ENCODE results near the gene OVOL2. TPM values are rescaled to one million over a fixed set of nuclear protein-coding genes. Genes with fewer than 3 reads are reported as not detected.

Gene OVOL2
- total RNA-seq, 1 donor from 2014 or later, result not detected

DNA sequence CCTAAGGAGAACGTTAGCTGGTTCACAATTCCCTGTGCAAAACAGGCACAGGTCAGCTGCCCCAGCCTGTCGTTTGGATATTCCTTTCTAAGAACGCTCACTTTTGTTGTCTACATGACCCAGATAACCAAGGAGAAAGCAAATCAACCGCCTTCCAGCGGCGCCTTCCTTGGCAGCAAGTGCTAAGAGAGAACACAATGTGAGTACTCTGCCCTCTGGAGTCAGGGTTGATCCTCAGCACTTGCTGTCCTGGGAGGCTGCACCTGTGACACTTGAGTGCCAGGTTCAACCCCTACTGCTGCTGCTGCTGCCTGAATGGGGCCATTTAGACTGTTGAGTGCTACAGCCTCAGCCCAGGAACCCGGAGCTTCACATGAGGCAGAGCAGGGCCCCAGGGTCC, 36.8 kb downstream of the OVOL2 start:
- intact Hi-C loops (cut with micrococcal nuclease), result no loop called here
- Mint-ChIP-seq H3K36me3 (ENCODE audit: low read depth) (no peaks in the 10 kb centered on the region), H3K9me3 (no peaks in the 10 kb centered on the region), H3K4me3 (no peak overlapping the region), H3K27ac (no peak overlapping the region), H3K4me1 (ENCODE audit: low read depth) (no peaks in the 10 kb centered on the region), H3K27me3 (ENCODE audit: insufficient read depth) (peaks cover 7% of the 10 kb centered on the region)
- no peak for DNase-seq (ENCODE audit: low spot score)

DNA sequence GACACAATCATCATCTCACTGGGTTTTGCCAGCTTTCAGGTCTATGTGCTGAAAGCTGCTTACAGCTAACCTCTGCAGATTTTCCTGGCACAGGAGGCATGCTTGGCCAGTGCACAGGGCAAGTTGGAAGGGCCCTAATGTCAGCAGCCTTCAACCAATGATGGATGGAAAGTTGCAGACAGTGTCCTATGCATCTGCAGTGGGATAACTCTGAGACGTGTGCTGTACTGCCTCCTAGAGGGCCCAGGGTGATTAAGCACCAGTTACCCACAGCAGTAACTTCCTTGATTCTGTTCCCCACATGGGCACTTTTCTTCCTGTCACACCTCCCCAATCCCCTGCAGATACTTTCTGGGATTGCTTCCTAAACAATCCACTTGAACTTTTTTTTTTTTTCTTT, 38.6 kb downstream of the OVOL2 start:
- Mint-ChIP-seq H3K9me3 (no peaks in the 10 kb centered on the region), H3K4me1 (ENCODE audit: low read depth) (no peaks in the 10 kb centered on the region), H3K4me3 (no peak overlapping the region), H3K36me3 (ENCODE audit: low read depth) (no peaks in the 10 kb centered on the region), H3K27me3 (ENCODE audit: insufficient read depth) (peaks cover 5% of the 10 kb centered on the region), H3K27ac (no peak overlapping the region)
- intact Hi-C loops (cut with micrococcal nuclease), result no loop called here
- no peak for DNase-seq (ENCODE audit: low spot score)

DNA sequence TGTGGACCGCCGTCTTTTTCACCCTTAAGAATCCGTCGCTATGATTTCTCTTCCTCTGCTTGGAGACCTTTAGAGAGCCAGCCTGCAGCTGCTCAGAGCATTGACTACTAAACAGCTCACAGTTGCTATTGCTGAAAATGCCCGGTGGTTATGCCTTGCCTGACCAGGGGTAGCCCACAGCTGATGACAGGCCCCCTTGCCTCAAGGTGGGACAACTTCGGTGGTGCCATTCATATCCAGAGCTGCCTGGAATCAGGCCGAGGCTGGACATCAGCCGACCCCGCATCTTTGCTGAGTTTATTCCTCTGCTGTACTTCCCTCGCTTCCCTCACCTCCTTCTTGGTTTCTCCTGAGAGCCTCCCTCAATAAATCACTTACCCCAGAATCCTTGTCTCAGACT, 39.6 kb downstream of the OVOL2 start:
- intact Hi-C loops (cut with micrococcal nuclease), result no loop called here
- Mint-ChIP-seq H3K4me3 (no peak overlapping the region), H3K27ac (no peak overlapping the region), H3K9me3 (no peaks in the 10 kb centered on the region), H3K4me1 (ENCODE audit: low read depth) (no peaks in the 10 kb centered on the region), H3K36me3 (ENCODE audit: low read depth) (no peaks in the 10 kb centered on the region), H3K27me3 (ENCODE audit: insufficient read depth) (peaks cover 2% of the 10 kb centered on the region)
- no peak for DNase-seq (ENCODE audit: low spot score)

DNA sequence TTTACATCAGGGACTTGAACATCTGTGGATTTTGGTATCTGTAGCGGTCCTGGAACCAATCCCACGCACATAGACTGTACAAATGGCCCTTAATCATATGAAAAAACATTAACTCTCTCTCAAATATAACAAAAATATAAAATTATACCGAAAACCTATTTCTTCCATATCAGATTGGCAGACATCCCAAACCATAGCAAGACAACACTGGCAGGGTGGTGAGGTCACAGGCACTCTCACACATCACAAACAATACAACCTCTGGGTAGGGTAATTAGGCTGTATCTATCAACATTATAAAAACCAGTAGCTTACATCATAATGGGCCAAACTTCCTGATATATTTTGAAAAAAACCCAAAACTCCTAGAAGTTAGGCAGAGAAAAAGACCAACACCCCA, 40.9 kb downstream of the OVOL2 start:
- H3K27ac Mint-ChIP-seq, result no peak overlapping the region
- intact Hi-C loops (cut with micrococcal nuclease), result no loop called here
- no peaks in the 10 kb centered on the region for H3K9me3 Mint-ChIP-seq
- H3K36me3 Mint-ChIP-seq (ENCODE audit: low read depth), result no peaks in the 10 kb centered on the region
- no peak for DNase-seq (ENCODE audit: low spot score)
- H3K27me3 Mint-ChIP-seq (ENCODE audit: insufficient read depth), result peaks cover 2% of the 10 kb centered on the region
- no peak overlapping the region for H3K4me3 Mint-ChIP-seq
- no peaks in the 10 kb centered on the region for H3K4me1 Mint-ChIP-seq (ENCODE audit: low read depth)

DNA sequence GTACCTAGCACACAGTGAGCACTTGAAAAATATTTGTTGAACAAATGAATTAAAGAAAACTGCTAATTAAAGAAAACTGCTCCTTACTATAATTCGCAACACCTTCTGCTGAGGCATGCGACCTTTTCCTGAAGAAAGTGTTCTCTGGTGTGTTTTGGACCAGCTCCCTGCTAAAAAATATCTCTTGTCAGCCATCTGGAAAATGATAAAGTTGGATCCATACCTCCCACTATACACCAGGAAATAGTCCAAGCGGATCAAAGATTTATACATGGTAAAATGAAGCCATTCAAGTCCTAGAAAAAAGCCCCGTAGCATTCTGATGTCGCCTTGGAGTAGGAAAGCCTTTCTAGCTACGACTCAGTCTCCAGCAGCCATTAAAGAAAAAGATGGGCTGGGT, 43.3 kb downstream of the OVOL2 start:
- Mint-ChIP-seq H3K27me3 (ENCODE audit: insufficient read depth) (no peaks in the 10 kb centered on the region), H3K27ac (no peak overlapping the region), H3K36me3 (ENCODE audit: low read depth) (no peaks in the 10 kb centered on the region), H3K9me3 (no peaks in the 10 kb centered on the region), H3K4me3 (no peak overlapping the region), H3K4me1 (ENCODE audit: low read depth) (no peaks in the 10 kb centered on the region)
- no peak for DNase-seq (ENCODE audit: low spot score)
- intact Hi-C loops (cut with micrococcal nuclease), result no loop called here

DNA sequence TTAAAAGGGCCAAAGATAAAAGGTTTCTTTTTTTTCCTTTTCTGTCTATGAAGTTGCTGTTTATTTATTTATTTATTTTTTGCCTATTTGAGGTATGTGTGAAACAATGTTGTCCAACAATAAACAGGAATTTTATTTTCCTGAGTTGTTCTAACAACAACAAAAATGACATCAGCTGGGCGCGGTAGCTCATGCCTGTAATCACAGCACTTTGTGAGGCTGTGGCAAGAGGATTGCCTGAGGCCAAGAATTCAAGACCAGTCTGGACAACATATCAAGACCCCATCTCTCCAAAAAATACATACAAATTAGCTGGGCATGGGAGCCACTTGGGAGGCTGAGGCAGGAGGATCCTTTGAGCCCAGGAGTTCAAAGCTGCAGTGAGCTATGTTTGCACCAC, 44.8 kb downstream of the OVOL2 start:
- intact Hi-C loops (cut with micrococcal nuclease), result no loop called here
- H3K27me3 Mint-ChIP-seq (ENCODE audit: insufficient read depth), result no peaks in the 10 kb centered on the region
- no peaks in the 10 kb centered on the region for H3K9me3 Mint-ChIP-seq
- DNase-seq (ENCODE audit: low spot score), result no peak
- H3K27ac Mint-ChIP-seq, result no peak overlapping the region
- H3K4me1 Mint-ChIP-seq (ENCODE audit: low read depth), result no peaks in the 10 kb centered on the region
- H3K36me3 Mint-ChIP-seq (ENCODE audit: low read depth), result no peaks in the 10 kb centered on the region
- H3K4me3 Mint-ChIP-seq, result no peak overlapping the region

DNA sequence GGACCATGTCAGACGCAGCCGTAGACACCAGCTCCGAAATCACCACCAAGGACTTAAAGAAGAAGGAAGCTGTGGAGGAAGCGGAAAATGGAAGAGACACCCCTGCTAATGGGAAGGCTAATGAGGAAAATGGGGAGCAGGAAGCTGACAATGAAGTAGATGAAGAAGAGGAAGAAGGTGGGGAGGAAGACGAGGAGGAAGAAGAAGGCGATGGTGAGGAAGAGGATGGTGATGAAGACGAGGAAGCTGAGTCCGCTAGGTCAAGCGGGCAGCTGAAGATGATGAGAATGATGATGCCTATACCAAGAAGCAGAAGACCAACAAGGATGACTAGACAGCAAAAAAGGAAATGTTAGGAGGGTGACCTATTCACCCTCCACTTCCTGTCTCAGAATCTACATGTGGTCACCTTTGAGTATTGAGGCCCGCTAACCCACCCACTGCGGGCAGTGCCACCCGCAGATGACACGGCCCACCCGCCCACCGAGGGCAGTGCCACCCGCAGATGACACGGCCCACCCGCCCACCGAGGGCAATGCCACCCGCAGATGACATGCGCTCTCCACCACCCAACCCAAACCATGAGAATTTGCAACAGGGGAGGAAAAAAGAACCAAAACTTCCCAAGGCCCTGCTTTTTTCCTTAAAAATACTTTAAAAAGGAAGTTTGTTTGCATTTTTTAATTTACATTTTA, 45.6 kb downstream of the OVOL2 start:
- Mint-ChIP-seq H3K27ac (no peak overlapping the region), H3K4me3 (no peak overlapping the region), H3K4me1 (ENCODE audit: low read depth) (no peaks in the 10 kb centered on the region), H3K27me3 (ENCODE audit: insufficient read depth) (no peaks in the 10 kb centered on the region), H3K36me3 (ENCODE audit: low read depth) (no peaks in the 10 kb centered on the region), H3K9me3 (no peaks in the 10 kb centered on the region)
- DNase-seq (ENCODE audit: low spot score), result no peak
- intact Hi-C loops (cut with micrococcal nuclease), result no loop called here

DNA sequence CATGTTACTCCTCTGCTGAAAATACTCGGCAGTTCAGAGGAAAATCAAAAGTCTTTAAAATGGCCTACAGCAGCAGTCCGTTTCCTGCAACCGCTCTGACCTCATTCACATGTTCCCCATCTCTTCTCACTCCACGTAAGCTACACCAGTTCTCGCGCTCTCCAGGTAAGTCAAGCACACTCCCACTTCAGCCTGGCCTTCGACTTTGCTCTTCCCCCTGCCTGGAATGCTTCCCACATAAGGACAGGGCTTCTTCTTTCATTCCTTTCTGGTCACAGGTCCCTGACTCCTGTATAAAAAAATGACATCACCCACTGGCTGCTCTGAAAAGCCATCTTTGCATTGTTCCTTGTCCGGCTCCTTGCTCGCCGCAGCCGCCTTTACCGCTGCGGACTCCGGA, 46.2 kb downstream of the OVOL2 start:
- Mint-ChIP-seq H3K4me1 (ENCODE audit: low read depth) (no peaks in the 10 kb centered on the region), H3K4me3 (no peak overlapping the region), H3K27me3 (ENCODE audit: insufficient read depth) (no peaks in the 10 kb centered on the region), H3K27ac (no peak overlapping the region), H3K36me3 (ENCODE audit: low read depth) (no peaks in the 10 kb centered on the region), H3K9me3 (no peaks in the 10 kb centered on the region)
- no peak for DNase-seq (ENCODE audit: low spot score)
- intact Hi-C loops (cut with micrococcal nuclease), result no loop called here

DNA sequence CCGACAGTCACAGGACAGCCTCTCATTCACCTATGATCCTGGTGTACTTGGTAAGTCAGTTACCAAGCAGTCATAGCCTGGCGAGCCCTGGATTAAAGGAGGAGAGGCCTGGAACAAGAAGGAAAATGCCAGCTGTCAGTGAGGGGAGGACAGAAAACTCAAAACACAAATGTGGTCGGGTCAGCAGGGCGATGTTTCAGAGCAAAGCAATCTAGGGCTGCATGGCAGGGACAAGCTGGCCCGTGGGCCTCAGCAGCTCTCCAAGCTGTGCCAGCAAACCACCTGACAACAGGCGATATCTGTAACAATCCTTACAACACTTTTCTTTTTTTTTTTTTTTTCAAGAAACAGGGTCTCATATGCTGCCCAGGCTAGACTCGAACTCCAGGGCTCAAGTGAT, 48.6 kb downstream of the OVOL2 start:
- H3K27me3 Mint-ChIP-seq (ENCODE audit: insufficient read depth), result no peaks in the 10 kb centered on the region
- no peak for DNase-seq (ENCODE audit: low spot score)
- intact Hi-C loops (cut with micrococcal nuclease), result no loop called here
- H3K4me3 Mint-ChIP-seq, result no peak overlapping the region
- no peaks in the 10 kb centered on the region for H3K36me3 Mint-ChIP-seq (ENCODE audit: low read depth)
- H3K4me1 Mint-ChIP-seq (ENCODE audit: low read depth), result no peaks in the 10 kb centered on the region
- H3K27ac Mint-ChIP-seq, result no peak overlapping the region
- H3K9me3 Mint-ChIP-seq, result no peaks in the 10 kb centered on the region

DNA sequence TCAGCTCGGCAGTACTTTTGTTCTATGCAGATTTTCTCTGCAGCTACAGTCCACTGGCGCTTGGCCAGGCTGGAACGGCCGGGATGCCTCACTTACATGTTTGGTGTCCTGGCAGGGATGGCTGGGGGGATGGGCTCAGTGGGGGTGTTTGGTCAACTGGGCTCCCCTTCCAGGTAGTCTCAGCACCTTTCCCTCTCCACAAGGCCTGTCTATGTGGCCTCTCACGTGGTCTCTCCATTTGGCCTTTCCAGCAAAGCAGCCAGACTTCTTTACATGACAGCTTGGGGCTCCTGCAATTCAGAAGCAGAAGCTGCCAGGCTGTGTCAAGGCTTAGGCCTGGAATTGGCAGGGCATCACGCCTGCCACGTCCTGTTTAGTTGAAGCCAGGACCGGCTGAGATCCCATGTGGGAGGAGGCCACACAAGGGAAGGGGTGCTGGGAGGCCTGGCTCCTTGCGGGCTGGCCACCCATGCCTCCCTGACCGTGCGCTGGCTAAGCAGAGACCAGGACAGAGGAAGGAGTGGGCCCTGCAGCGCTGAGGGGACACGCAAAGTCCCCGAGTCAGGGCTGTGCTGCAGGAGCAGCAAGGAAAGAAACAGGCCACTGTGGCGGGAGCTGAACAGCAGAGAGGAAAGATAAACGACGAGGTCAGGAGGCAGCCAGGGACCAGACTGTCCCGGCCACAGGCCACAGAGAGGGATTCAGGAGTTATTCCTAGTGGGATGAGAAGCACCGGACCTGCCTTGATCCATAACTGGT, 50.0 kb downstream of the OVOL2 start:
- no peak overlapping the region for H3K4me3 Mint-ChIP-seq
- no peaks in the 10 kb centered on the region for H3K4me1 Mint-ChIP-seq (ENCODE audit: low read depth)
- no peaks in the 10 kb centered on the region for H3K27me3 Mint-ChIP-seq (ENCODE audit: insufficient read depth)
- no peak for DNase-seq (ENCODE audit: low spot score)
- no peak overlapping the region for H3K27ac Mint-ChIP-seq
- H3K36me3 Mint-ChIP-seq (ENCODE audit: low read depth), result no peaks in the 10 kb centered on the region
- intact Hi-C loops (cut with micrococcal nuclease), result no loop called here
- H3K9me3 Mint-ChIP-seq, result no peaks in the 10 kb centered on the region

DNA sequence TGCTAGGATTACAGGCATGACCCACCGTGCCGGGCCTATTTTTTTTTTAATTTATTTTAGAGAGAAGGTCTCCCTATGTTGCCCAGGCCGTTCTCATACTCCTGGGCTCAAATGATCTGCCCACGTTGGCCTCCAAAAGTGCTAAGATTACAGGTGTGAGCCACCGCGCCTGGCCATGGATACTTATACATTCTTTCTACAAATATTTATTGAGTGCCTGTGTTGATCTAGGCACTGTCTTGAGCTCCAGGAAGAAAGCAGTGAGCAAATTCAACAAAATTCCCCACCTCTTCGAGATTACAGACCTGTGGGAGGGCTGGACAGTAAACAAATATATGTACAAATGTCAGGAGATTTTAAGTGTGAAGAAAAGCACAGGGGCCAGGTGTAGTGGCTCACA, 51.0 kb downstream of the OVOL2 start:
- H3K4me3 Mint-ChIP-seq, result no peak overlapping the region
- DNase-seq (ENCODE audit: low spot score), result no peak
- no peaks in the 10 kb centered on the region for H3K36me3 Mint-ChIP-seq (ENCODE audit: low read depth)
- H3K4me1 Mint-ChIP-seq (ENCODE audit: low read depth), result no peaks in the 10 kb centered on the region
- H3K27me3 Mint-ChIP-seq (ENCODE audit: insufficient read depth), result no peaks in the 10 kb centered on the region
- intact Hi-C loops (cut with micrococcal nuclease), result no loop called here
- H3K9me3 Mint-ChIP-seq, result no peaks in the 10 kb centered on the region
- no peak overlapping the region for H3K27ac Mint-ChIP-seq

DNA sequence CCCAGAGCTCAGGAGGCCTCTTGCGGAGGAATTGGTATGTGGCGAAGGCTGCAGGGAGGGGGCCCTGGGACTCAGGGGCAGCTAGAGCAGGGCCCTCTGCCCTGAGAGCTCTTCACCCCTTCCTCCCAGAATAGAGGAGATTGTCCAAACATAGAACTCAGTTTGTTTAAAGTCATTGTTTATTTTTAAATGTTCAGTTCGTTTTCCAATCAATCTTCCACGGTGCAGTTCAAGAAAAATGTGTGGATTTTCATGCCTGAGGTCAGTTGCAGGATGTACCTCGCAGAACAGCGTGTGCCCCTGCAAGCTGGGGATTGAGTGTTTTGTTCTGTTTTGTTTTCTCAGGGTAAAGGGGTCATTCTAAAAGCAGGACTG, 51.7 kb downstream of the OVOL2 start:
- Mint-ChIP-seq H3K36me3 (ENCODE audit: low read depth) (no peaks in the 10 kb centered on the region), H3K4me3 (no peak overlapping the region), H3K27ac (no peak overlapping the region), H3K4me1 (ENCODE audit: low read depth) (no peaks in the 10 kb centered on the region), H3K27me3 (ENCODE audit: insufficient read depth) (no peaks in the 10 kb centered on the region), H3K9me3 (no peaks in the 10 kb centered on the region)
- intact Hi-C loops (cut with micrococcal nuclease), result no loop called here
- DNase-seq (ENCODE audit: low spot score), result no peak

DNA sequence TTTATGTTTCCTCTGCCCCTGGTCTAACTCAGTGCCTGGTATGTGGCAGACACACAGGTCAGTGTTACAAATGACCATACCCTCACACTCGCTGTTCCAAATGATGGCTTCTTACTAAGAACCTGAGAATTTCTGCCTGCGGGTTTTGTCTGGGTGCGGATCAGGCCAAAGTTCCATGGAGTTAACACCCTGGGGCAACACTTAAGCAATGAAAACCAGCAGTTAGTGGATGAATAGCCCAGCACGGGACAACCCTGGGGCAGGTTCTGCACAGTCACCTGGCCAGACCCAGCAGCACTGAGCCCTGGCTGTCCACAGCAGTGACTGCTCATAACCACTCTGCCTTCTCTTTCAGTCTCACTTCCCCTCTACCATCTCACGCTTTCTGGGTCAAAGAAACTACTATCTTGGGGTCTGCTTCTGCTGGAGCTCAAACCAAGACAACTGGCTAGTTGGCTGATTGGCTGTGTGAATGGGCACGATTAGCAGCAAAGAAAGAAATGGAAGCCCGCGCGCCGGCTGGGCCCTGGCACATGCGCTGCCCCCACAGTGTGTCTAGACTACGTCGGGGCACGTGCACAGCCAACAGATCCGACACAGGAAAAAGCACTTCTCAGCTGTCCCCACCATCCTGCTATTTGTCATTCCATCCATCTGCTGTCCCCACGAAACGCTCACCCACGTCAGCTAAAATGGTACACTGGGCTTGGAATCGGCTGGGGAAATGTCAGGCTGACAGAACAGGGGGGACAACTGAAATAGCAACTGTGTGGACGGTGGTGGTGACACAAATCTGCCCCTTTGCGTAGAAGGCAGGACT, 52.3 kb downstream of the OVOL2 start:
- H3K27ac Mint-ChIP-seq, result no peak overlapping the region
- H3K27me3 Mint-ChIP-seq (ENCODE audit: insufficient read depth), result peaks cover 1% of the 10 kb centered on the region
- no peaks in the 10 kb centered on the region for H3K4me1 Mint-ChIP-seq (ENCODE audit: low read depth)
- no peaks in the 10 kb centered on the region for H3K9me3 Mint-ChIP-seq
- H3K4me3 Mint-ChIP-seq, result no peak overlapping the region
- no peaks in the 10 kb centered on the region for H3K36me3 Mint-ChIP-seq (ENCODE audit: low read depth)
- intact Hi-C loops (cut with micrococcal nuclease), result no loop called here
- DNase-seq (ENCODE audit: low spot score), result no peak

All from activated T-helper 1 cell treated with anti-CD3 and anti-CD28 coated beads, Interleukin-12 subunit alpha, Interleukin-12 subunit beta, Interleukin-2, Interleukin-4 antibody, amounts not matched to agents 30 ng/mL and 10 ng/mL and 1 ng/mL, durations not matched to agents 14 hours and 24 hours and 36 hours (primary cell).